ENCODE measurements around the gene ANKRD12.

- TF ChIP-seq EZH2 (IDR thresholded peaks at IDR 0.05) (no peak), POLR2AphosphoS5 (IDR thresholded peaks at IDR 0.05; ENCODE audit: borderline replicate concordance, low read depth, low read length) (no peak), FOXP2 (optimal IDR thresholded peaks at IDR 0.05; ENCODE audit: control extremely low read depth, extremely low read length, insufficient read depth) (no peak)
These were observed 185.2 kb downstream of the ANKRD12 start for GRCh38 chr18:9321736-9322135.
